HG03469 (cell line): ENCODE measurements around the gene LINGO3.

Experiments used
- ATAC-seq: cut with Tn5 transposase; IDR thresholded peaks from one replicate; pipeline ENCODE4 v1.9.1; 2021; ENCODE audit warnings: mild to moderate bottlenecking, moderate library complexity, moderate number of reproducible peaks; ENCODE audit not compliant: unreplicated experiment

LINGO3 gene

GRCh38 chr19:2307518-2308012 lies 389 bp downstream of the LINGO3 start:
- no peak for ATAC-seq

GRCh38 chr19:2306971-2307370 lies 983 bp downstream of the LINGO3 start:
- ATAC-seq = no peak

GRCh38 chr19:2306281-2306806 lies 1.6 kb downstream of the LINGO3 start:
- ATAC-seq = no peak

DNA sequence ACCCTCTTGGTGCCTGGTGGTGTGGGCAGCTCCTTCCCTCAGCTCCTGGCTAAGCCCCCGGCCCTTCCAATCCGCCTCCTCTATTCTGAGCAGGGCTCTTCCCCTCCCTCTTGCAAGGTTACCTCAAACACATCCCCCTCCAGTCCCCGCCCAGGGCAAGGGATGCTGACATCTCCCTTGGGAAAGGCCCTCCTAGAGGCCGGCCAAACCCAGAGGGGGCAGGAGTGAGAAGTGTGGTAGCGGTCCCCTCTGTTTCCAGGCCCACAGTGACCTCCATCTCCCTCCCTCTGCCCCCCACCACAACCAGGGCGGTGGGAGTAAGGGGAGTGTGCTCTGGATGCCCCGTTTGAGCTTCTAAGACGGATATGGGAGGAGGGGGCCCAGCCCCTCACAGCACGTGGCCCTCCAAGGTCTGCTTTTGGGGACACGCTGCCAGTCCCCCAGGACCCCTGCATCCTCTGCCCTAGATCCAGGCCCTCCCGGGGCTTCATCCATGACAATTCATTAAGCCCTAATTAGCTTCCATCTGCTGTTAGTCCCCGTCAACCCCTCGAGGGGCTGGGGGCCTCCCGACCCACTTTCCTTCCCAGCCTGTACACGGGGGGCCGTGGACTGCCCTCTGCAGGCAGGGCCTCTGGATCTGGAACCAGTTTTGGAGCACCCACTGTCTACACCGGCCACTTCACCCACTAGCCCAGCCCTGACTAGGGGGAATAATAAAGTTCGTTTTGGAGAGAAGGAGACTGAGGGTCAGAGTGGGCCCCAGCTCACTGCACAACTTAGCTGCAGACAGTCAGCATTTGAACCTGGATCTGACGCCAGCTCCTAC lies 2.3 kb downstream of the LINGO3 start:
- ATAC-seq = no peak

DNA sequence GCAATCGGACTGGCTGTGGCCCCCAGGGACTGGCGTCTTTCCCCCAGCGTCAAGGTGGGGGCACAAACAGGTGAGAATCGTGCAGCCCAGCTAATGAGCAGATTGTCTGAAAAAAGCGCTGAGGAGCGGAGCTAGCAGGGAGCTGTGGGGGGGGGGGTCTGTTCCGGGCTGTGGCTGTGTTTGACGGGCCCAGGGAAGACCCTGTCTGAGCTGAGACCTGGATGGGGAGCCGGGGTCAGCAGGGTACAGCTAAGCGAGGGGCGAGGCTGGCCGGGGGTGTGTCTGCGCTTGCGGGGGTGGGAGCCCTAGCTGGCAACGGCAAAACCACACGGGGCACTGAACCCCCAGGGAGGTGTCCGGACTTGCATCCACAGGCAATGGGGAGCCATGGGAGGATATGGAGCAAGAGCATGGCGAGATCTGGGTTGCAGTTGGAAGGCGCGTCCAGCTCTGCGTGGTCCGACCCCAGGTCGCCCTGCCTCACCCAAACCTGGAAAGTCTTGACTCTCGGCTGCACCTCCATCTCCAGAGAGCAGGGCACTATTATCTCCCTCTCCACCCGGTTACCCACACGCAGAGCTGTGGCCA lies 4.6 kb downstream of the LINGO3 start:
- no peak for ATAC-seq

GRCh38 chr19:2302319-2303210 lies 5.4 kb downstream of the LINGO3 start:
- no peak for ATAC-seq

GRCh38 chr19:2300533-2300932 lies 7.4 kb downstream of the LINGO3 start:
- ATAC-seq = no peak

- no peak for ATAC-seq
Measured at GRCh38 chr19:2296141-2296540, 11.8 kb downstream of the LINGO3 start.

GRCh38 chr19:2294687-2295335 lies 13.1 kb downstream of the LINGO3 start:
- no peak for ATAC-seq

DNA sequence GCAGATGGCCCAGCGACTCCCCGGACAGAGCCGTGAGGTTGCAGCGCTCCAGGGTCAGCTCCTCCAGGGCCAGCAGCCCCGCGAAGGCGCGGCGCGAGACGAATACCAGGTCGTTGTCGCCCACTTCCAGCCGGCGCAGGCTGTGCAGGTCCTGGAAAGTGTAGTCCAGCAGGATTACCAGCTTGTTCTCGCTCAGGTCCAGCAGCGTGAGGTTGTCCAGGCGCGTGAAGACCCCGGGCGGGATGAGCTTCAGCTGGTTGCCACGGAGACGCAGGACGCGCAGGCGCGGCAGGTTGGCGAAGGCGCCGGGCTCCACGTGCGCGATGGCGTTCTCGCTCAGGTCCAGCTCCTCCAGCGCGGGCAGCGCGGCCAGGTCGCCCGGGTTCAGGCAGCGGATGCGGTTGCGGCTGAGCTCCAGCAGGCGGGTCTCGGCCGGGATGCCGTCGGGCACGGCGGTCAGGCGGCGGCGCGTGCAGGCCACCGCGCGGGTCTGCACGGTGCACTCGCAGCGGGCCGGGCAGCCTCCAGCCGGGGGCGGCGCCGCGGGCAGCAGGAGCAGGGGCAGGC lies 16.7 kb downstream of the LINGO3 start:
- no peak for ATAC-seq

GRCh38 chr19:2290441-2291184 lies 17.3 kb downstream of the LINGO3 start:
- no peak for ATAC-seq

DNA sequence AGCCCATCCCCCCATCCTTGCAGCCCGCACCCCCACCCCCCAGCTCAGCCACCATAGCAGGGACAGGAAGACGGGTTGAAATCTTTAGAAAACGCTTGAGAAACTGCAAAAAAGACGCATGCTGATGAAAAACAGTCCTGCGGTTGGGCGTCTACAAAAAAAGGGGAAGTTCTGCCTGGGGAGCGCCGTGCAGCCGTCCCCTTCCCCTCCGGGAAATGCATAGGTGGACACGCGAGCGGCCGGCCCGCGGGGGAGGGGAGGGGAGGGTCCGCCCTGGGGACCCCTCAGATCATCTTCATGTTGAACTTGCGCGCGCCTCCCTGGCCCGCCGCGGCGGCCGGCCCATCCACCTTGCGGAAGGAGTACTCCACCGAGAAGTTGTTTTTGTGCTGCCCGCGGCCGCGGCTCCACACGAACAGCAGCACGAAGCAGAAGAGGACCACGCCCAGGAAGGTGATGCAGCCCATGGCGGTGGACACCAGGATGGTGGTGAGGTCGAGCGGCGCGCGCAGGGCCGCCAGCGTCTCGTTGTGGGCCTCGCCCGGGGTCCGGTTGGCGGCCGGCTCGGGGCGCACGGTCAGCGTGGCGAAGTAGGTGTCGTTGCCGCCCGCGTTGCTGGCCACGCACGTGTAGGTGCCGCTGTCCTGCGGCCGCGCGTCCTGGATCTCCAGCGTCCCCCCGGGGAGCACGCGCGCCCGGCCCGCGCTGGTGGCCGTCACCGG lies 18.1 kb downstream of the LINGO3 start:
- ATAC-seq = no peak

- no peak for ATAC-seq
Measured at GRCh38 chr19:2288818-2289713, 18.9 kb downstream of the LINGO3 start.

- no peak for ATAC-seq
Measured at GRCh38 chr19:2288338-2288817, 19.6 kb downstream of the LINGO3 start.

DNA sequence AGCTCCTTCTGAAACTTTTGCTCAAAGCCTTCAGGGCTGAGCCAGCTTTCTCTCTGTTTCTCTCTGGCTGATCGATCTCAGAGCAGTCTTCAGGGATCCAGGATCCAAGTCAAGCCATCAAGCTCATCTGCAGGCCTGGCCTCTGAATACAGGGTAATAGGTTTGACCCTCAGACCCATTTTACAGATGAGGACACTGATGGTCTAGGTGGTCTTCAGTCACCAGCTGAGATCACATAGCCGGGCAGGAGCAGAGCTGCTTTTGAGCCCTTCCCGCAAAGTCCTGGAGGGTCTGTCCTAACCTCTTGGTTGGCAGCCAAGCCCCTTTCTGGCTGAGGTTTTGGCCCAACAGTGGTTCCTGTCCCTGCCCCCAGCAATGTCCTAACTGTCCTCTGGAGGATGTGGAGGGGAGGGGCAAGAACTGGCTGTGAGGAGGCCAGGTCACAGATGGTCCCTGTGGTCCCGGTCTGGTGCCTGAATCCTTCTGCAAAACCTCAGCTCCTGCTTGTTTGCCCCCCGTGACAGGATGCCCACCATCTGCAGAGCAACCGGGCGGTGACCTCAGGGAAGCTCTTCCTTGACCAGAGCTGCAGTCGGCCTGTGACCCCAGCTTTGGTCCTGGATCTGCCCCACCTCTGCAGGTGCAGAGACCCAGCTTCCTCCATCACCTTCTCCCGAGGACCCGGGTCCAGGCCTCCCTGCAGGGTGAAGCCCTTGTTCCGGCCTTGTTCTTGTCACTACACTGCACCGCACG lies 20.2 kb downstream of the LINGO3 start:
- no peak for ATAC-seq

DNA sequence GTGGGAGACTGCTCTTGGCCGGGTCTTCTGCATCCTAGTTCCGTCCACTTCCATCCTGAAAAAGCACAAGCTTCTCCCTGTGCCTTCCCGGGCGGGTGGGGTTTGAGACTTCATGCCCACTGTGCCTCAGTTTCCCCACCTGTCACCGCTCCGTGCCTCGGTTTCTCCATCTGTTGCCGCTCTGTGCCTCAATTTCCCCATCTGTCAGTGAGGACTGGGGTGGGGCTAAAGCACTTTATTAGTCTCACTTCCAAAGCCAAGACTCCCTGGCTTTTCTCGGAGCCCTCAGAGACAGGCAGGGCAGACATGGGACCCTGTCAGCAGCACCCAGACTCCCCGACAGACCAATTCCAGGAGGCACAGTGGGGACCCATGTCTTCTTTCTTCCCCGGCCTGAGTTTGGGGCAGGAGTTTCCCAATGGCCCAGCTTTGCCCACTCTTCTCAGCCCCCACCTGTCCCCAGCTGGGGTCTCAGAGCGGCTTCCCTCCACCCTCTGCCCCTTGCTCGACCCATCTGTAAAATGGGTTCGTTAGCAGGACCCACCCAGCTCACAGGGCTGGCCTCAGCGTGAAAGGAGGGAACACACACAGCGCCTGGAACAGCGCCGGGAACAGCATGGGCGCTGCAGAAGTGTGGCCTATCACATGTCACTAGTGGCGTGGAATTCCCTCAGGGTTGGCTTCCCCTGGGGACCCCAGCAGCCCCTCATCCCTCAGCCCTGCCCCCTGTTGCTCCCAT lies 21.4 kb downstream of the LINGO3 start:
- ATAC-seq = no peak
